DOHH2 (cell line): ENCODE data around the gene SRPX.

Experiments used
- CTCF ChIP-seq: fragments of 200-600 bp; sonication (generic); IDR thresholded peaks from one replicate; pipeline ENCODE4 v1.5.1; 2014; ENCODE audit warnings: antibody characterized with exemption, mild to moderate bottlenecking, low read depth, low read length; ENCODE audit not compliant: poor library complexity, severe bottlenecking
- EZH2phosphoT487 ChIP-seq: fragments of 200-600 bp; sonication (generic); IDR thresholded peaks from 2 replicates; pipeline ENCODE4 v1.6.1; 2017; ENCODE audit warnings: borderline replicate concordance, mild to moderate bottlenecking, antibody characterized with exemption, low read length, moderate library complexity, mixed read lengths

- TF ChIP-seq CTCF, result no peak
- no peak for TF ChIP-seq EZH2phosphoT487
These were observed 15.6 kb downstream of the SRPX start for GRCh38 chrX:38205039-38205438.
